ENCODE measurements around the gene F12. TPM values are rescaled to one million over a fixed set of nuclear protein-coding genes. Genes with fewer than 3 reads are reported as not detected.

The F12 gene
- polyA plus RNA-seq, 1 of the 3 experiments (the other 2 are of a cell fraction), result 4.3 TPM

DNA sequence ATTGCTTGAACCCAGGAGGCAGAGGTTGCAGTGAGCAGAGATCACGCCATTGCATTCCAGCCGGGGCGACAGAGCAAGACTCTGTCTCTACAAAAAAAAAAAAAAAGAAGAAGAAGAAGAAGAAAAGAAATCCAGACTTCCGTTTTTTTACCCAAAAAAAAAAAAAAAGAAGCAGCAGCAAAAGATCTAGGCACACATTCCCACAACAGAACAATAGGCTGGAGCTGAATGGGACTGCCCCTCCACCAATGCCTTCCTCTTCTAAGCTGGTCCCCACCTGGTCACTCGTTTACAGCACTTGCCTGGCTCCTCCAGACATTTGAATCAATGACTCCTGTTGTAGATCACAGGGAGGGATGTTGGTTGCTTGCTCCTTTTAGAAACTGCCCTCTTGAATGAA lies 56.3 kb downstream of the F12 start:
- no peak overlapping the region for H3K4me3 ChIP-seq (ENCODE audit: low read depth in 2 of 2, low read length in 1 of 2)
- no peaks in the 10 kb centered on the region for H3K9me3 ChIP-seq
- no peaks in the 10 kb centered on the region for H3K27me3 ChIP-seq (ENCODE audit: insufficient read depth)
- no peak for DNase-seq
- H3K79me2 ChIP-seq (ENCODE audit: insufficient read depth), result peaks cover 34% of the 10 kb centered on the region
- TF ChIP-seq ELF1 (IDR thresholded peaks at IDR 0.05) (no peak), MXI1 (IDR thresholded peaks at IDR 0.05; ENCODE audit: low read depth, low read length) (no peak), FOXJ3 (CRISPR knock-in tag; IDR thresholded peaks at IDR 0.05) (no peak), SMC3 (IDR thresholded peaks at IDR 0.05; ENCODE audit: low read depth, low read length) (no peak), JUND (IDR thresholded peaks at IDR 0.05) (no peak), GATA2 (CRISPR knock-in tag; IDR thresholded peaks at IDR 0.05) (no peak)
- TF ChIP-seq, protein P1, sequence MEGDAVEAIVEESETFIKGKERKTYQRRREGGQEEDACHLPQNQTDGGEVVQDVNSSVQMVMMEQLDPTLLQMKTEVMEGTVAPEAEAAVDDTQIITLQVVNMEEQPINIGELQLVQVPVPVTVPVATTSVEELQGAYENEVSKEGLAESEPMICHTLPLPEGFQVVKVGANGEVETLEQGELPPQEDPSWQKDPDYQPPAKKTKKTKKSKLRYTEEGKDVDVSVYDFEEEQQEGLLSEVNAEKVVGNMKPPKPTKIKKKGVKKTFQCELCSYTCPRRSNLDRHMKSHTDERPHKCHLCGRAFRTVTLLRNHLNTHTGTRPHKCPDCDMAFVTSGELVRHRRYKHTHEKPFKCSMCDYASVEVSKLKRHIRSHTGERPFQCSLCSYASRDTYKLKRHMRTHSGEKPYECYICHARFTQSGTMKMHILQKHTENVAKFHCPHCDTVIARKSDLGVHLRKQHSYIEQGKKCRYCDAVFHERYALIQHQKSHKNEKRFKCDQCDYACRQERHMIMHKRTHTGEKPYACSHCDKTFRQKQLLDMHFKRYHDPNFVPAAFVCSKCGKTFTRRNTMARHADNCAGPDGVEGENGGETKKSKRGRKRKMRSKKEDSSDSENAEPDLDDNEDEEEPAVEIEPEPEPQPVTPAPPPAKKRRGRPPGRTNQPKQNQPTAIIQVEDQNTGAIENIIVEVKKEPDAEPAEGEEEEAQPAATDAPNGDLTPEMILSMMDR (IDR thresholded peaks at IDR 0.05), result no peak
- TF ChIP-seq, protein P2, sequence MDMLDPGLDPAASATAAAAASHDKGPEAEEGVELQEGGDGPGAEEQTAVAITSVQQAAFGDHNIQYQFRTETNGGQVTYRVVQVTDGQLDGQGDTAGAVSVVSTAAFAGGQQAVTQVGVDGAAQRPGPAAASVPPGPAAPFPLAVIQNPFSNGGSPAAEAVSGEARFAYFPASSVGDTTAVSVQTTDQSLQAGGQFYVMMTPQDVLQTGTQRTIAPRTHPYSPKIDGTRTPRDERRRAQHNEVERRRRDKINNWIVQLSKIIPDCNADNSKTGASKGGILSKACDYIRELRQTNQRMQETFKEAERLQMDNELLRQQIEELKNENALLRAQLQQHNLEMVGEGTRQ (IDR thresholded peaks at IDR 0.05; ENCODE audit: borderline replicate concordance, low read depth, low read length), result no peak
- TF ChIP-seq, protein P3, sequence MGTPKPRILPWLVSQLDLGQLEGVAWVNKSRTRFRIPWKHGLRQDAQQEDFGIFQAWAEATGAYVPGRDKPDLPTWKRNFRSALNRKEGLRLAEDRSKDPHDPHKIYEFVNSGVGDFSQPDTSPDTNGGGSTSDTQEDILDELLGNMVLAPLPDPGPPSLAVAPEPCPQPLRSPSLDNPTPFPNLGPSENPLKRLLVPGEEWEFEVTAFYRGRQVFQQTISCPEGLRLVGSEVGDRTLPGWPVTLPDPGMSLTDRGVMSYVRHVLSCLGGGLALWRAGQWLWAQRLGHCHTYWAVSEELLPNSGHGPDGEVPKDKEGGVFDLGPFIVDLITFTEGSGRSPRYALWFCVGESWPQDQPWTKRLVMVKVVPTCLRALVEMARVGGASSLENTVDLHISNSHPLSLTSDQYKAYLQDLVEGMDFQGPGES (IDR thresholded peaks at IDR 0.05; ENCODE audit: low read depth, low read length), result no peak
- TF ChIP-seq, protein P4, sequence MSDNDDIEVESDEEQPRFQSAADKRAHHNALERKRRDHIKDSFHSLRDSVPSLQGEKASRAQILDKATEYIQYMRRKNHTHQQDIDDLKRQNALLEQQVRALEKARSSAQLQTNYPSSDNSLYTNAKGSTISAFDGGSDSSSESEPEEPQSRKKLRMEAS (IDR thresholded peaks at IDR 0.05; ENCODE audit: low read depth), result no peak
- POLR2A ChIA-PET, result interaction anchor here (1.8 kb wide), 1 partner anchor 8 kb away, joined by 8 read pairs; no protein-coding TSS in a partner anchor
- H3K4me2 ChIP-seq, result no peak overlapping the region
- CTCF ChIA-PET, result interaction anchor here (1.5 to 1.6 kb wide), 2 partner anchors 9 to 11 kb away, joined by 4 to 6 read pairs; no protein-coding TSS in a partner anchor
- WGBS (ENCODE audit: low lambda C conversion rate), result 76% methylated on average over 5 of the region's 5 CpGs
- no peak overlapping the region for H2AFZ ChIP-seq (ENCODE audit: low read depth)
- H3K9ac ChIP-seq, result no peak overlapping the region
- no peaks in the 10 kb centered on the region for H3K9me2 ChIP-seq
- no peaks in the 10 kb centered on the region for H4K20me1 ChIP-seq (ENCODE audit: insufficient read depth)
- no peaks in the 10 kb centered on the region for H3F3A ChIP-seq (replicated peaks; ENCODE audit: insufficient read depth)
- no peak overlapping the region for H3K27ac ChIP-seq (ENCODE audit: low read depth in 2 of 2, low read length in 1 of 2)
- H3K36me3 ChIP-seq (replicated peaks in 1 of 2; ENCODE audit: control insufficient read depth in 1 of 2, insufficient read depth in 2 of 2, low read length in 1 of 2), result peaks cover 4 to 8% of the 10 kb centered on the region in 2 experiments
- peaks cover 5 to 27% of the 10 kb centered on the region in 2 experiments; a peak in 3 of 4 replicates for H3K4me1 ChIP-seq (ENCODE audit: control insufficient read depth in 1 of 2, insufficient read depth in 2 of 2, low read depth in 1 of 2, low read length in 1 of 2)

Other genes with a start within 250 kb of the F12 start
- gene RAB24, start 105.8 kb downstream of the F12 start, polyA plus RNA-seq (2012; rRNA removed), result 101 and 117 TPM in 2 replicates
- gene PRELID1, start 105.8 kb downstream of the F12 start, polyA plus RNA-seq (2012; rRNA removed), result 344 TPM in 2 replicates
- gene MXD3, start 97.7 kb downstream of the F12 start, polyA plus RNA-seq (2012; rRNA removed), result 22.6 and 23.1 TPM in 2 replicates
- 380 and 500 TPM in 2 replicates for gene LMAN2, start 57.9 kb downstream of the F12 start, polyA plus RNA-seq (2012; rRNA removed)
- gene RGS14, start 51.6 kb downstream of the F12 start, polyA plus RNA-seq (2012; rRNA removed), result 26.5 and 27.6 TPM in 2 replicates
- gene SLC34A1, start 25.1 kb downstream of the F12 start, polyA plus RNA-seq (2012; rRNA removed), result 0.03 TPM in 1 of 2 replicates, not detected in the other
- gene PFN3, start 8.9 kb downstream of the F12 start, polyA plus RNA-seq (2012; rRNA removed), result not detected in 2 replicates
- 35.9 and 39.5 TPM in 2 replicates for gene GRK6, start 17.1 kb upstream of the F12 start, polyA plus RNA-seq (2012; rRNA removed)
- 12.5 and 17.1 TPM in 2 replicates for gene PRR7, start 37.2 kb upstream of the F12 start, polyA plus RNA-seq (2012; rRNA removed)
- 176 and 244 TPM in 2 replicates for gene DBN1, start 64.1 kb upstream of the F12 start, polyA plus RNA-seq (2012; rRNA removed)
- 183 and 206 TPM in 2 replicates for gene PDLIM7, start 88.0 kb upstream of the F12 start, polyA plus RNA-seq (2012; rRNA removed)
- gene DOK3, start 100.3 kb upstream of the F12 start, polyA plus RNA-seq (2012; rRNA removed), result 1.9 and 2.2 TPM in 2 replicates
- gene DDX41, start 107.4 kb upstream of the F12 start, polyA plus RNA-seq (2012; rRNA removed), result 158 and 176 TPM in 2 replicates
- gene FAM193B, start 145.0 kb upstream of the F12 start, polyA plus RNA-seq (2012; rRNA removed), result 44.4 and 48.1 TPM in 2 replicates
- 264 and 320 TPM in 2 replicates for gene TMED9, start 182.6 kb upstream of the F12 start, polyA plus RNA-seq (2012; rRNA removed)
- 37.5 and 39.1 TPM in 2 replicates for gene B4GALT7, start 190.6 kb upstream of the F12 start, polyA plus RNA-seq (2012; rRNA removed)